ENCODE measurements around the gene LUC7L. TPM values are rescaled to one million over a fixed set of nuclear protein-coding genes. Genes with fewer than 3 reads are reported as not detected.

LUC7L gene
- total RNA-seq, 1 experiment from 2014 or later = 38.4 TPM

DNA sequence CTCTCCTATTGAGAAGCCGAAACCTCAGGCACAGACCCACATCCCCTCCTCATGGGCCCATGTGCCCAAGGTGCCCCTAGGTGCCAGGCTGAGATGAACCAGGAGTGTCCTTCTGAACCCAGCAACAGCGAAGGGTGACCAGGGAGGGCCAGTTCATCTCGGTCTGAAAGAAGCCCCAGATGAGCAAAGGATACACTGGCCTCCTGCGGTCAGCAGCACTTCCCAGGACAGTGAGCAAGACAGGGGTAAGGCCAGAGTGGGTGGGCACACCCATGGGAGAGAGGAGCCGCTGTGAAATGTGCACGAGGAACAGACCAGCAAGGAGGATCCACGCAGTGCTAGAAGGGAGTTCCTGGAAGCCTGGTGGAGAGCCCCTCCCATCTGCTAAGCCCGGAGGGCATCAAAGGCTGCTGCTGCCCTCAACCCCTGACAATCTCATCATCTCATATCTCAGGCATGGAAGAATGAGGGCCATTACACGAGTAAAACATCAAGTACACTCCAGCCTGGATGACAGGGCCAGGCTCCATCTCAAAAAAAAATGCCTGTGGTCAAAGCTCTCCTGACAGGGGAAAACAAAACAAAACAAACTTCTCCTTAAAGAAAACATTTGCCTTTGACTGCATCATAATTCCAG is 80.1 kb downstream of the LUC7L start:
- no peak for DNase-seq (ENCODE audit: extremely low read depth, low read depth)

GRCh38 chr16:146646-147045 is 82.6 kb downstream of the LUC7L start:
- no peak for DNase-seq (ENCODE audit: extremely low read depth, low read depth)

GRCh38 chr16:144797-145252 is 84.4 kb downstream of the LUC7L start:
- no peak for DNase-seq (ENCODE audit: extremely low read depth, low read depth)

GRCh38 chr16:143456-143855 is 85.8 kb downstream of the LUC7L start:
- no peak for DNase-seq (ENCODE audit: extremely low read depth, low read depth)

- DNase-seq (ENCODE audit: extremely low read depth, low read depth) = no peak
These were observed 86.2 kb downstream of the LUC7L start for GRCh38 chr16:143047-143446.

GRCh38 chr16:142405-142967 is 86.8 kb downstream of the LUC7L start:
- DNase-seq (ENCODE audit: extremely low read depth, low read depth) = no peak

DNA sequence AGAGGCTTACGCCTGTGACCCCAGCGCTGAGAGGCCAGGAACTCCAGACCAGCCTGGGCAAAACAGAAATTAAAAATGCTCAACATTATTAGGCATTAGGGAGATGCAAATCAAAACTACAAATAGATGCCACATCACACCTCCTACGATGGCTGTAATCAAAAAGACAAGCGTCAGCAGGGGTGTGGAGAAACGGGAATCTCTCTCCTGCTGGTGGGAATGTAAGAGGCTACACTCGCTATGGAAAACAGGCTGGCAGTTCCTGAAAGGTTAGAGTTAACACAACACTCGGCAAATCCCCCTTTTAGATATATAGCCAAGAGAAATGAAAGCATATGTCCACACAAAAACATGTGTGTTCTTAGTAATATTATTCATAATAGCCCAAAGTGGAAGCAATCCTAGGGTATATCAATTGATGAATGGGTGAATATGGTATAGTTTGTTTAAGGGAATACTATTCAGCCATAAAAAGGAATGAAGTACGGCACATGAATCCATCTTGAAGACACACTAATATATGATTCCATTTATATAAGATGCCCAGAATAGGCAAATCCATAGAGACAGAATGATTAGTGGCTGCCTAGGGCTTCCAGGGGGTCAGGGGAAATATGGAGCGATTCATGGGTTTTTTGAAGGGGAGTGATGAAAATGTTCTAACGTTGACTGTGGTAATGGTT is 88.9 kb downstream of the LUC7L start:
- DNase-seq (ENCODE audit: extremely low read depth, low read depth) = no peak

Small RNA genes lying within 50 kb of the gene (small RNA-seq; reads per million reads assigned to genes)
- 0 reads per million in 2 experiments for gene RF00019

Other genes starting within 250 kb of the LUC7L start
- 12.6 and 13.3 TPM in 2 replicates for gene POLR3K, start 175.8 kb downstream of the LUC7L start, total RNA-seq (2014; rRNA removed; shearing (Covaris generic))
- gene SNRNP25, start 175.6 kb downstream of the LUC7L start, total RNA-seq (2014; rRNA removed; shearing (Covaris generic)) = 10.6 and 15.5 TPM in 2 replicates
- 22.2 and 23.3 TPM in 2 replicates for gene RHBDF1, start 156.8 kb downstream of the LUC7L start, total RNA-seq (2014; rRNA removed; shearing (Covaris generic))
- gene MPG, start 151.2 kb downstream of the LUC7L start, total RNA-seq (2014; rRNA removed; shearing (Covaris generic)) = 84.4 and 136 TPM in 2 replicates
- gene NPRL3, start 90.8 kb downstream of the LUC7L start, total RNA-seq (2014; rRNA removed; shearing (Covaris generic)) = 20.9 and 21.3 TPM in 2 replicates
- not detected in 2 replicates for gene HBZ, start 76.8 kb downstream of the LUC7L start, total RNA-seq (2014; rRNA removed; shearing (Covaris generic))
- not detected in 2 replicates for gene HBM, start 63.5 kb downstream of the LUC7L start, total RNA-seq (2014; rRNA removed; shearing (Covaris generic))
- not detected in 2 replicates for gene HBA2, start 56.6 kb downstream of the LUC7L start, total RNA-seq (2014; rRNA removed; shearing (Covaris generic))
- gene HBA1, start 52.8 kb downstream of the LUC7L start, total RNA-seq (2014; rRNA removed; shearing (Covaris generic)) = 2.2 TPM in 1 of 2 replicates, not detected in the other
- 1.5 and 2.4 TPM in 2 replicates for gene HBQ1, start 49.0 kb downstream of the LUC7L start, total RNA-seq (2014; rRNA removed; shearing (Covaris generic))
- gene FAM234A, start 5.4 kb upstream of the LUC7L start, total RNA-seq (2014; rRNA removed; shearing (Covaris generic)) = 41.5 and 45.8 TPM in 2 replicates
- gene RGS11, start 46.5 kb upstream of the LUC7L start, total RNA-seq (2014; rRNA removed; shearing (Covaris generic)) = 6.6 and 6.9 TPM in 2 replicates
- 2.5 and 2.9 TPM in 2 replicates for gene ARHGDIG, start 51.1 kb upstream of the LUC7L start, total RNA-seq (2014; rRNA removed; shearing (Covaris generic))
- gene PDIA2, start 53.7 kb upstream of the LUC7L start, total RNA-seq (2014; rRNA removed; shearing (Covaris generic)) = 0.40 and 0.64 TPM in 2 replicates
- 35.7 and 38.3 TPM in 2 replicates for gene AXIN1, start 123.3 kb upstream of the LUC7L start, total RNA-seq (2014; rRNA removed; shearing (Covaris generic))
- 100 and 116 TPM in 2 replicates for gene MRPL28, start 141.1 kb upstream of the LUC7L start, total RNA-seq (2014; rRNA removed; shearing (Covaris generic))
- gene PGAP6, start 152.5 kb upstream of the LUC7L start, total RNA-seq (2014; rRNA removed; shearing (Covaris generic)) = 29.6 and 34.7 TPM in 2 replicates
- 170 and 201 TPM in 2 replicates for gene NME4, start 167.8 kb upstream of the LUC7L start, total RNA-seq (2014; rRNA removed; shearing (Covaris generic))
- gene DECR2, start 172.4 kb upstream of the LUC7L start, total RNA-seq (2014; rRNA removed; shearing (Covaris generic)) = 15.7 and 16.9 TPM in 2 replicates
- gene RAB11FIP3, start 196.2 kb upstream of the LUC7L start, total RNA-seq (2014; rRNA removed; shearing (Covaris generic)) = 20.8 and 22.4 TPM in 2 replicates